Activated T-cell treated with anti-CD3 and anti-CD28 coated beads for 24 hours (primary cell): ENCODE results near the gene TOR2A.

Experiments used
- DNase-seq: peaks from one replicate; pipeline ENCODE4 v3.0.0-alpha.2; 2020; ENCODE audit warnings: low read depth

The TOR2A gene

GRCh38 chr9:127742435-127743088, 7.5 kb upstream of the TOR2A start:
- no peak for DNase-seq

- no peak for DNase-seq
Measured at GRCh38 chr9:127741831-127742434, 6.8 kb upstream of the TOR2A start.

- no peak for DNase-seq
Measured at GRCh38 chr9:127739614-127740330, 4.7 kb upstream of the TOR2A start.

- DNase-seq: no peak
Measured at GRCh38 chr9:127738666-127739065, 3.6 kb upstream of the TOR2A start.

- no peak for DNase-seq
Measured at GRCh38 chr9:127735530-127736185, 564 bp upstream of the TOR2A start.

- DNase-seq: no peak
Measured at GRCh38 chr9:127734247-127734746, 797 bp downstream of the TOR2A start.

GRCh38 chr9:127733614-127734013, 1.5 kb downstream of the TOR2A start:
- DNase-seq: no peak

GRCh38 chr9:127732444-127732843, 2.6 kb downstream of the TOR2A start:
- no peak for DNase-seq

GRCh38 chr9:127731938-127732337, 3.2 kb downstream of the TOR2A start:
- DNase-seq: no peak

GRCh38 chr9:127730799-127731410, 4.2 kb downstream of the TOR2A start:
- no peak for DNase-seq

GRCh38 chr9:127730262-127730661, 4.8 kb downstream of the TOR2A start:
- DNase-seq: no peak

GRCh38 chr9:127729522-127730256, 5.4 kb downstream of the TOR2A start:
- no peak for DNase-seq

- DNase-seq: no peak
Measured at GRCh38 chr9:127728808-127729207, 6.3 kb downstream of the TOR2A start.

- DNase-seq: no peak
Measured at GRCh38 chr9:127726871-127727270, 8.2 kb downstream of the TOR2A start.

- no peak for DNase-seq
Measured at GRCh38 chr9:127724012-127724411, 11.1 kb downstream of the TOR2A start.

- no peak for DNase-seq
Measured at GRCh38 chr9:127723444-127723843, 11.7 kb downstream of the TOR2A start.

- no peak for DNase-seq
Measured at GRCh38 chr9:127723013-127723412, 12.1 kb downstream of the TOR2A start.

- no peak for DNase-seq
Measured at GRCh38 chr9:127722055-127722745, 12.9 kb downstream of the TOR2A start.

GRCh38 chr9:127721391-127721821, 13.7 kb downstream of the TOR2A start:
- no peak for DNase-seq

GRCh38 chr9:127720865-127721227, 14.2 kb downstream of the TOR2A start:
- DNase-seq: no peak
